Adrenal gland (tissue), 12 donors: ENCODE data around the gene DNAJC5. TPM values are rescaled to one million over a fixed set of nuclear protein-coding genes. Genes with fewer than 3 reads are reported as not detected.

Source experiments
- DNase-seq, 7 donors: peaks; one replicate each; pipeline ENCODE4 v3.0.0-alpha.2; 2019 to 2020
- H3K27ac ChIP-seq, 5 donors: fragments of 200-600 bp; sonication (generic) in 4 of 5; 1 replicate in 3 of 5; 2 replicates in 2 of 5; pipeline versions ENCODE4 v1.5.1 to v1.8.0; 2016 to 2020; ENCODE audit warnings: mild to moderate bottlenecking in 1 of 5
- H3K27me3 ChIP-seq: fragments of 200-600 bp; 2 replicates; pipeline ENCODE4 v1.8.0; 2021
- H3K36me3 ChIP-seq, 2 donors: fragments of 200-600 bp; replicated peaks in 1 of 2; 1 replicate in 1 of 2; 2 replicates in 1 of 2; pipeline versions ENCODE4 v1.5.1 to v1.8.0; 2018 to 2022
- H3K4me1 ChIP-seq, 2 donors: fragments of 200-600 bp; replicated peaks in 1 of 2; 1 replicate in 1 of 2; 2 replicates in 1 of 2; pipeline versions ENCODE4 v1.5.1 to v1.8.0; 2018 to 2021
- H3K4me3 ChIP-seq, 4 donors: fragments of 200-600 bp; sonication (generic) in 3 of 4; one replicate each; pipeline ENCODE4 v1.5.1; 2016 to 2018
- H3K9me3 ChIP-seq, 3 donors: fragments of 200-600 bp; sonication (generic) in 1 of 3; replicated peaks in 1 of 3; 1 replicate in 2 of 3; 2 replicates in 1 of 3; pipeline versions ENCODE4 v1.5.1 to v1.8.0; 2016 to 2021
- POLR2A ChIP-seq, 2 donors: fragments of 450-650 bp; IDR thresholded peaks; one replicate each; pipeline ENCODE4 v1.6.1; 2017; ENCODE audit warnings: antibody characterized with exemption in 2 of 2, mild to moderate bottlenecking in 2 of 2, moderate library complexity in 1 of 2
- WGBS, 4 donors: extraction: QIAGEN DNeasy Blood & Tissue Kit in 2 of 4; methylation state at CpG; one replicate each; pipeline versions ENCODE4 v1.1.5 to v1.1.7; 2013 to 2017; 5-methylcytosine and 5-hydroxymethylcytosine counted together
- intact Hi-C, 2 donors: fragments of 100-400 bp; cut with DNase I; formaldehyde crosslinking; loops; one replicate each; pipeline versions ENCODE4 v1.14.1 to v1.15.0; 2022 to 2023
- polyA plus RNA-seq, 3 donors: library from polyadenylated mRNA; stranded (reverse); fragments of 200-250 nt in 2 of 3; fragments of 350-450 nt in 1 of 3; fragmentation: Illumina TruSeq in 1 of 3; extraction: RNeasy Lipid Tissue Mini Kit (QIAGEN cat#74804) in 1 of 3; gene quantifications; one replicate each; pipeline ENCODE4 v1.2.3, GENCODE V29; 2013 to 2014
- total RNA-seq, 9 donors: library from RNA; depleted of rRNA in 4 of 9; stranded (reverse); fragments of >200 nt in 4 of 9; fragments of 120-200 nt in 1 of 9; fragmentation: NEBNext Ultra II Directional in 1 of 9; extraction: Animal tissue kit (Norgen Biotek cat#: 25700) in 1 of 9; gene quantifications; one replicate each; pipeline versions ENCODE4 v1.1.0 to v1.2.4, GENCODE V29; 2013 to 2023
- TF ChIP-seq, protein P1 (sequence below), 6 experiments: fragments of 450-650 bp in 4 of 6; fragments of 200-600 bp in 2 of 6; sonication (generic) in 1 of 6; IDR thresholded peaks; 1 replicate in 5 of 6; 2 replicates in 1 of 6; pipeline versions ENCODE4 v1.5.1 to v1.8.0; 2016 to 2021; ENCODE audit warnings: antibody characterized with exemption in 6 of 6, mild to moderate bottlenecking in 2 of 6, moderate library complexity in 1 of 6
- donor health status: healthy with polysubstance abuse.
- donor health status: Bipolar disorder and iron deficiency.
- donor health status: DM: yes; HTN: yes; CAD: no.
- donor health status: DM: no; HTN: no; CAD: no.
- donor health status: DM: no; HTN: no; CAD: no.
- donor health status: DM: yes; HTN: yes; CAD: no.

Gene DNAJC5
- total and polyA plus RNA-seq, 12 donors: 26.5 to 78.0 (median 61.4) TPM

DNA sequence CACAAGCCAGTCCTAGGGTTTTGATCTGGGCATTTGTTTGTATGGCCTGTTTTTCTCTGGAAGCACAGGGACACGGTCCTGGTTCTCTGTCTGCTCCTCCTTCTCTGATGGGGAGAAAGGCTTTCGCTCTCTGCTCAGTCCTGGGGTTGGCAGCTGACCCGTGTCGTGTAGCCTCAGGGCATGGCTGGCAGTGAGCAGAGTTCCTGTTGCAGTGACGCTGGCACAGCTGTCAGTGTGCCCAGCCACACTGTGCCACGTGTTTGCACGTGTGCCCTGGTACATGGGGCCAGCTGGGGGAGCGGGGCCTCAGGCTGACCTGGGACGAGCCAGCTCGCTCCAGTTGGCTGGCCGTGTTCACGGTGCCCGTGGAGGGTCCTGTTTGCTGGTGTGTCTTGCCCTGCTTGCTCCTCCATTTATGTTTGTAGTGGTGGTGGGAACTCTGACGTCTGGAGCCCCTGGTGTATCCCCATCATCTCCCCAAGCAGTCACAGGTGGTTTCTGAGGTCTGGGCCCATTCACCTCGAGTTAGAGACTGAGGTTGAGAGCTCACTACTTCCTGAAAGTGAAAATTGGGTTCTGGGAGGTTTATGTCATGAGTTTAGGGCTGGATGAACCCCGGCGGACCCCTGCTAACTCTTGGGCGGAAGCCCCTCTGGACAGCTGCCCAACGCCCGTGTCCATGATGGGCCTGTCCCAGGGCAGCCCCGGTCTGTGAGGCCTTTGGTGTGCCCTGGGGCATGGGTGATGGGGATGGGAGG lies 10.2 kb upstream of the DNAJC5 start:
- H3K36me3 ChIP-seq: peaks cover 0 to 74% of the 10 kb centered on the region in 2 donors
- peak in 1 of 7 donors; percentile 92 for DNase-seq
- H3K4me1 ChIP-seq: no peaks in the 10 kb centered on the region
- no peak for TF ChIP-seq POLR2A (IDR thresholded peaks at IDR 0.05)
- TF ChIP-seq, protein P1, sequence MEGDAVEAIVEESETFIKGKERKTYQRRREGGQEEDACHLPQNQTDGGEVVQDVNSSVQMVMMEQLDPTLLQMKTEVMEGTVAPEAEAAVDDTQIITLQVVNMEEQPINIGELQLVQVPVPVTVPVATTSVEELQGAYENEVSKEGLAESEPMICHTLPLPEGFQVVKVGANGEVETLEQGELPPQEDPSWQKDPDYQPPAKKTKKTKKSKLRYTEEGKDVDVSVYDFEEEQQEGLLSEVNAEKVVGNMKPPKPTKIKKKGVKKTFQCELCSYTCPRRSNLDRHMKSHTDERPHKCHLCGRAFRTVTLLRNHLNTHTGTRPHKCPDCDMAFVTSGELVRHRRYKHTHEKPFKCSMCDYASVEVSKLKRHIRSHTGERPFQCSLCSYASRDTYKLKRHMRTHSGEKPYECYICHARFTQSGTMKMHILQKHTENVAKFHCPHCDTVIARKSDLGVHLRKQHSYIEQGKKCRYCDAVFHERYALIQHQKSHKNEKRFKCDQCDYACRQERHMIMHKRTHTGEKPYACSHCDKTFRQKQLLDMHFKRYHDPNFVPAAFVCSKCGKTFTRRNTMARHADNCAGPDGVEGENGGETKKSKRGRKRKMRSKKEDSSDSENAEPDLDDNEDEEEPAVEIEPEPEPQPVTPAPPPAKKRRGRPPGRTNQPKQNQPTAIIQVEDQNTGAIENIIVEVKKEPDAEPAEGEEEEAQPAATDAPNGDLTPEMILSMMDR (IDR thresholded peaks at IDR 0.05): no peak
- H3K27me3 ChIP-seq: no peaks in the 10 kb centered on the region
- intact Hi-C loops: no loop called here
- peak overlapping the region in 1 of 5 donors; percentile 59 for H3K27ac ChIP-seq
- WGBS, 4 donors: 80 to 92% (median 81%) methylated on average over 14 to 21 of the region's 21 CpGs
- no peaks in the 10 kb centered on the region for H3K9me3 ChIP-seq
- no peak overlapping the region for H3K4me3 ChIP-seq

- no peak overlapping the region for H3K4me3 ChIP-seq
- H3K27me3 ChIP-seq: no peaks in the 10 kb centered on the region
- H3K36me3 ChIP-seq: peaks cover 0 to 82% of the 10 kb centered on the region in 2 donors
- DNase-seq: no peak
- H3K9me3 ChIP-seq: no peaks in the 10 kb centered on the region
- no peaks in the 10 kb centered on the region for H3K4me1 ChIP-seq
- TF ChIP-seq, protein P1 (IDR thresholded peaks at IDR 0.05): no peak
- TF ChIP-seq POLR2A (IDR thresholded peaks at IDR 0.05): no peak
- H3K27ac ChIP-seq: peak overlapping the region in 1 of 5 donors; percentile 59
- intact Hi-C loops: no loop called here
- WGBS, 4 donors: 79 to 93% (median 90%) methylated on average over 4 to 27 of the region's 27 CpGs
These were observed 9.5 kb upstream of the DNAJC5 start for GRCh38 chr20:63885264-63886053.

- TF ChIP-seq, protein P1 (IDR thresholded peaks at IDR 0.05): no peak
- TF ChIP-seq POLR2A (IDR thresholded peaks at IDR 0.05): no peak
- no peak for DNase-seq
- WGBS, 4 donors: 94 to 96% (median 95%) methylated on average over 8 to 14 of the region's 14 CpGs
These were observed 8.9 kb upstream of the DNAJC5 start for GRCh38 chr20:63886054-63886419.

GRCh38 chr20:63886921-63887320 lies 8.0 kb upstream of the DNAJC5 start:
- Histone ChIP-seq H3K27ac (no peak overlapping the region), H3K36me3 (peaks cover 0 to 82% of the 10 kb centered on the region in 2 donors), H3K9me3 (no peaks in the 10 kb centered on the region), H3K4me3 (no peak overlapping the region), H3K4me1 (no peaks in the 10 kb centered on the region), H3K27me3 (no peaks in the 10 kb centered on the region)
- DNase-seq: no peak
- intact Hi-C loops: no loop called here
- TF ChIP-seq, protein P1 (IDR thresholded peaks at IDR 0.05): no peak
- TF ChIP-seq POLR2A (IDR thresholded peaks at IDR 0.05): no peak
- 92 to 98% (median 96%) methylated on average over 11 of the region's 11 CpGs for WGBS, 4 donors

More at GRCh38 chr20:63886054-63886419, 8.9 kb upstream of the DNAJC5 start:
- H3K27ac ChIP-seq: no peak overlapping the region
- no peaks in the 10 kb centered on the region for H3K4me1 ChIP-seq
- H3K9me3 ChIP-seq: no peaks in the 10 kb centered on the region
- intact Hi-C loops: no loop called here
- H3K36me3 ChIP-seq: peaks cover 0 to 82% of the 10 kb centered on the region in 2 donors
- no peaks in the 10 kb centered on the region for H3K27me3 ChIP-seq
- no peak overlapping the region for H3K4me3 ChIP-seq
